Measurements from ENCODE around the gene PLA2G4A. TPM values are rescaled to one million over a fixed set of nuclear protein-coding genes. Genes with fewer than 3 reads are reported as not detected.

Gene PLA2G4A
- total and polyA plus RNA-seq, 2 experiments from 2014 or later: 1.1 to 3.8 TPM

- TF ChIP-seq ZNF462 (CRISPR knock-in tag; IDR thresholded peaks at IDR 0.05) (no peak), ETS1 (IDR thresholded peaks at IDR 0.05) (no peak), JUNB (IDR thresholded peaks at IDR 0.05; ENCODE audit: unreplicated experiment) (no peak), EZH2 (IDR thresholded peaks at IDR 0.05; ENCODE audit: low read depth, unreplicated experiment) (no peak), EZH2phosphoT487 (IDR thresholded peaks at IDR 0.05; ENCODE audit: unreplicated experiment) (no peak), POLR2AphosphoS5 (IDR thresholded peaks at IDR 0.05; ENCODE audit: low read depth) (no peak), ZNF114 (CRISPR knock-in tag; IDR thresholded peaks at IDR 0.05) (no peak), CREB1 (CRISPR knock-in tag; IDR thresholded peaks at IDR 0.05; ENCODE audit: low read depth) (no peak), ZNF331 (CRISPR knock-in tag; IDR thresholded peaks at IDR 0.05; ENCODE audit: low read depth) (no peak)
These were observed 47.0 kb upstream of the PLA2G4A start (continued) for GRCh38 chr1:186781730-186782129.

GRCh38 chr1:186782791-186783190 is 46.0 kb upstream of the PLA2G4A start:
- no peaks in the 10 kb centered on the region for H3K4me1 Mint-ChIP-seq
- H3K27ac ChIP-seq (ENCODE audit: low read depth): no peak overlapping the region
- no peak overlapping the region for H3K4me3 Mint-ChIP-seq
- no peak overlapping the region for H3K27ac Mint-ChIP-seq
- H3K79me2 ChIP-seq (replicated peaks; ENCODE audit: insufficient read depth): no peaks in the 10 kb centered on the region
- no peaks in the 10 kb centered on the region for H3K36me3 ChIP-seq (ENCODE audit: insufficient read depth)
- H3K27me3 Mint-ChIP-seq (ENCODE audit: insufficient read depth, low read depth, poor library complexity): no peaks in the 10 kb centered on the region
- no peaks in the 10 kb centered on the region for H3K9me3 Mint-ChIP-seq
- no peaks in the 10 kb centered on the region for H3K9me2 ChIP-seq (ENCODE audit: insufficient read depth)
- TF ChIP-seq ZNF114 (CRISPR knock-in tag; IDR thresholded peaks at IDR 0.05): no peak
- no peak for TF ChIP-seq STAT1 (IDR thresholded peaks at IDR 0.05; ENCODE audit: unreplicated experiment)
- TF ChIP-seq REST (IDR thresholded peaks at IDR 0.05; ENCODE audit: unreplicated experiment): no peak
- TF ChIP-seq EZH2 (IDR thresholded peaks at IDR 0.05; ENCODE audit: low read depth, unreplicated experiment): no peak
- no peak for TF ChIP-seq NANOG (IDR thresholded peaks at IDR 0.05; ENCODE audit: borderline replicate concordance)
- no peak for TF ChIP-seq ETS1 (IDR thresholded peaks at IDR 0.05)
- TF ChIP-seq POLR2AphosphoS5 (IDR thresholded peaks at IDR 0.05; ENCODE audit: low read depth): no peak
- TF ChIP-seq EZH2phosphoT487 (IDR thresholded peaks at IDR 0.05; ENCODE audit: unreplicated experiment): no peak
- TF ChIP-seq ZNF331 (CRISPR knock-in tag; IDR thresholded peaks at IDR 0.05; ENCODE audit: low read depth): no peak
- H3K27me3 ChIP-seq (ENCODE audit: insufficient read depth): no peaks in the 10 kb centered on the region
- no peak overlapping the region for H2AFZ ChIP-seq
- no peak overlapping the region for H3K4me2 ChIP-seq
- no peak overlapping the region for H3K4me3 ChIP-seq
- H3F3A ChIP-seq (replicated peaks; ENCODE audit: low read depth): no peaks in the 10 kb centered on the region
- no peaks in the 10 kb centered on the region for H3K4me1 ChIP-seq (ENCODE audit: insufficient read depth)
- no peaks in the 10 kb centered on the region for H4K20me1 ChIP-seq (replicated peaks; ENCODE audit: insufficient read depth)
- ATAC-seq: no peak
- H3K36me3 Mint-ChIP-seq (ENCODE audit: low read depth): no peaks in the 10 kb centered on the region
- DNase-seq (ENCODE audit: low spot score): no peak
